ENCODE results near the gene MGMT.

GRCh38 chr10:129652521-129653201 is 185.6 kb downstream of the MGMT start:
- TF ChIP-seq CTCF (IDR thresholded peaks at IDR 0.05; ENCODE audit: poor library complexity, severe bottlenecking) (no peak), REST (IDR thresholded peaks at IDR 0.05; ENCODE audit: borderline replicate concordance) (no peak), EZH2 (IDR thresholded peaks at IDR 0.05; ENCODE audit: borderline replicate concordance, insufficient read depth, low read length, poor library complexity, severe bottlenecking) (no peak)

All from neural cell (in vitro differentiated cells).